ENCODE measurements around the gene UBE3C.

Gene UBE3C

DNA sequence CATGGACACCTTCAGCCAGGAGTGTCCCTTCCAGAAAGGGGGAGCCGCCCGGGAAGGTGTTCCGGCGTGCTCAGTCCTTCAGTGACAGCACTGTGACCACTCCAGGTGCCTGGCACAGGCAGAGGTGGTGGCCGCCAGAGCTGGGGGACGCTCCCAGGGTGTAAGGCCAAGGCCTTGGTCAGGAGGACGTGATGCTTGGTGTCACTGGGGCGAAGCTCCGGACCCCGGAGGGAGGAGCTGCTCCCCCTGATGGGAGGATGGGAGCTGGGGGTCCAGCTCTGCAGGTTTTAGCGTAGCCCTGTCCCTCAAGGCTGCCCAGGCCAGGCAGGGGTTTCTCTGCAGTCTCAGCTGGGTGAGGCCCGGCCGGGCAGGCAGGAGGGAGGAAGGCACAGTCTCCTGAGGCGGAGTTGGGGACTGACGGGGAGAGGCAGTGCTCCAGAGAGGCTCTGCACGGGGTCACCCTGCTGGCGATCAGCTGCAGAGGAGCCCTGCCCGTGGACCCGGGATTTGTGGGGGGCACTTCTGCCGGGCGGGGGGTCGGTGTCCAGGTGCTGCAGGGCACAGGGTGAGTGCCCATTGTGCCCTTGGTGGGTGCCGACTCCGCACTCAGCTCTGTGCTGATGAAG is 141.6 kb downstream of the UBE3C start:
- FAIRE-seq: no peak
- DNase-seq (ENCODE audit: insufficient read length, low spot score): no peak
- TF ChIP-seq POLR2A (IDR thresholded peaks at IDR 0.05; ENCODE audit: low read depth, low read length): no peak

DNA sequence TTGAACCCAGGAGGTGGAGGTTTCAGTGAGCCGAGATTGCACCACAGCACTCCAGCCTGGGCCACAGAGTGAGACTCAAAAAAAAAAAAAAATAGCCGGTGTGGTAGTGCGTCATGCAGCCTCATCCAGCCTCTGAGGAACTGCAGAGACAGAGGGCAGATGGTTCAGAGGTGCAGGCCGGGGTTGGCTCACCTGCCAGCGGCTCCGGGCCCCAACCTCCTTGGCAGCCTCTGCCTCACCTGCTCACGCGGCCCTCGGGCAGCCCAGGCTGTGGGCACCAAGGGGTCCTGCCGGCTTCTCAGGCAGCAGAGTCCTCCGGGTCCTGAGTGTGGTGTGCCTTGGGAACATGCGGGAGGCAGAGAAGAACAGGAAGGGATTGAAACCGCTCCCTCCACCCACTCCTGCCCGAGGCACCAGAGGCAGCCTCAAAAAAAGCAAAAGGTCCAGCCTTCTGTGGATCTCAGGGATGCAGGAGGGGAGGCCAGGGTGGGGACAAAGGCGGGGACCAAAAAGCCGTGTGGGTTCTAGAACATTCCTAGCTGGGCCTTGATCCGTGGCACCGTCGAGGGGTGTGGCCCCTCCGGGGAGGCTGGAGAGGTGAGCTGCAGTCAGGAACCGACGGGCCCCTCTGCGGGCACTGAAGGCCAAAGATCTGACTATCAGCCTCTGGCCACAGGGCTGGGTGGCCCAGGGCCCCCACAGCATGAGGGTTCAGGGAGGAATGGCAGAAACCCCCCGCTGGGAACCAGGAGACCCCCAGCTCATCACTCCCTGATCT is 142.7 kb downstream of the UBE3C start:
- FAIRE-seq (no peak), DNase-seq (ENCODE audit: insufficient read length, low spot score) (no peak)
- TF ChIP-seq POLR2A (IDR thresholded peaks at IDR 0.05; ENCODE audit: low read depth, low read length): no peak

DNA sequence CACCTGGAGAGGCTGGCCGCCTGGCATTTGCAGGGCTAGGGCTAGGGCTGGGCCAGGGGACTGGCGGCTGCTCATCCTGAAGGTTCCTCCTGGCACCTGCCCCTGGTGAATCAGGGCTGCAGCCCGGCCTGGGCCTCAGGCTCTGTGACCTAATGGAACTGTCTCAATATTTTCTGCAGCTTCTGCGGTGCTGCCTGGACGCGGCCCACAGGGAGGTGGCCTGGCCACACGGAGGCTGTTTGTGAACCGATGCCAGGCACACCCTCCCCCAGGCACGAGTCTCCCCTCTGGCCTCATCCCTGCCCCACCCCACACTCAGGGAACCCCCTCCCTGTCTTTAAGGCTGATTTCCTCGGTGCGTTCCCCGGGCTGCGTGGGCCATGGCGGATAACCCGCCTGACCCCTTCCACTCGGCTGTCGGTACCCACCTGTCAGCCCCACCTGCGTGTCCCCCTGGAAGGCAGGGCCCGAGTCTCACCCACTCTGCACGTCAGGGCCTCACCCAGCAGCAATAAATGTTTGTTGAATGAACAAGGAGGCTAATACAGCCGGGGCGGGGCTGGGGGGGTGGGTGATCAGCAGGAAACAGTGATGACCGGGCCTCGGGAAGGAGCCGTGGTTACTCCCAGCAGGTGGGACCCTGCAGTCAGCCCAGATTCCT is 143.5 kb downstream of the UBE3C start:
- FAIRE-seq (no peak), DNase-seq (ENCODE audit: insufficient read length, low spot score) (peak; percentile 72)
- TF ChIP-seq POLR2A (IDR thresholded peaks at IDR 0.05; ENCODE audit: low read depth, low read length): no peak

DNA sequence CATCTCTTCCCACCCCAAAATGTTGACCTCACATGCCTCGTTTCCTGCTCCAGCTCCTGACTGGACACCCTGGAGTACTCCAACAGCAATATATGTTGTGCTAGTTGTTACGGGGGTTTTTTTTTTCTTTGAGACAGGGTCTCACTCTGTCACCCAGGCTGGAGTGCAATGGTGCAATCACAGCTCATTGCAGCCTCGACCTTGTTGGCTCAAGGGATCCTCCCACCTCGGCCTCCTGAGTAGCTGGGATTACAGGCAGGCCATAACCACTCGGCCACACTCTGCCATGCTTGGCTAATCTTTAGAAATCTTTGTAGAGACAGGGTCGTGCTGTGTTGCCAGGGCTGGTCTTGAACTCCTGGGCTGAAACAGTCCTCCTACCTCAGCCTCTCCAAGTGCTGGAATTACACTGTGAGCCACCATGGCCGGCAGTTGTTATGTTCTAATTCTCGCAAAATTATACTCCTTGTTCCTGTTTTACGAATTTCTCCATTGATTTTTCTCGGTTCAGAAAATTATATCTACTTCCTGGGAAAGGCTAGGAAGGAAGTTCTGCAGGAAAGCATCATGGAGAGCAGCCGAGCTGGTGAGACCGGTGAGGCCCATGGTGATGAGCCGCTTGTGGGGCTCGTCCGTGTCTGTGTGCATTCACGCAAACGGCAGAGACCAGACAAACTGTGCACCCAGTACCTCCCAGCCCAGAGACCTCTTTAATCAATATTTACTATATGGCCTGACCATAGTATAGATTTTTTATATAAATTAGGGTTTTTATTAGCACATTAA is 145.7 kb downstream of the UBE3C start:
- DNase-seq (ENCODE audit: insufficient read length, low spot score) (no peak), FAIRE-seq (no peak)
- no peak for TF ChIP-seq POLR2A (IDR thresholded peaks at IDR 0.05; ENCODE audit: low read depth, low read length)

DNA sequence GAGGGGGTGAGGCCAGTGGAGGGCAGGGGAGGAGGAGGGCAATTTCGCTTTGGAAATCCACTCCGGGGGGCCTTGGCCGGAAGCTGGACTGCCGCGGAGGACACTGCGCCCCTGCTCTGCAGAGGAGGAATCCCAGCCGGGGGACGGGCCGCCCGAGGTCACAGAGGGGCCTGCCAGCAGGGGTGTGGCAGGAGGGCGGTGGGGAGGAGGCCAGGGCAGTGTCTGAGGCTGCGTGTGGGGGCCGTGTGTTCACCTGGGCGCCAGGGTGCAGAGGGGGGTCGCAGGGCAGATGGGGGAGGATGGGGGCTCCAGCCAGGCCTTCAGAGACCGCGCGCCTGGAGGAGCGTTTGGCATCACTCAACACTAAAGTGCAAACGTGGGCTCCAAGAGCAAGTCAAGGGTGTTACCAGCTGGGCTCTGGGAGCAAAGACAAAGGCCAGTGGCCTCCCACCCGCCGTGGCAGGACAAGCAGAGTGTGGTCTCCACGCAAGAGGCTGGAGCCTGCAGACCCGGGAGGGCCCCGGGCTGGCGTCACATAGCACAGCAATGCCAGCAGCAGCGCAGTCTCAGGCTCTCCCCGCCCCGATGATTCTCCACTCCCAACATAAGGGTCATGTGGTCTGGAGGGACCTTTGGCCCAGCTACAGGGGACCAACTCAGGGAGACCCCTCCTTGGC is 152.8 kb downstream of the UBE3C start:
- DNase-seq (ENCODE audit: insufficient read length, low spot score) (no peak), FAIRE-seq (no peak)
- TF ChIP-seq POLR2A (IDR thresholded peaks at IDR 0.05; ENCODE audit: low read depth, low read length): no peak

DNA sequence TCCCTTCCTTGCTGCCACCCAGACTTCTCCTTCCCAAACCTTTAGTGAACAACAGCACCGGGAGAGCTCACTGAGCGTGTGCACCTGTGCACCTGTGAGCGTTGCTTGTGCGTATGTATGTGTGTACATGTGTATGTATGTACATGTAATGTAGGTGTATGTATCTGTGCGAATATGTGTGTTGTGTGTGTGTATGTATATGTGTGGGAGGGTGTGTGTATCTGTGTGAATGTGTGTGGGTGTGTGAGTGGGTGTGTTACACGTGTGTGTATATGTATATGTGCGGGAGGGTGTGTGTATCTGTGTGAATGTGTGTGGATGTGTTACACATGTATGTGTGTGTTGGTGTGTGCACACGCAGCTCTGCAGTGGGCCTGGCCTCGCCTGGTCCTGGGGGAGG is 153.5 kb downstream of the UBE3C start:
- TF ChIP-seq POLR2A (IDR thresholded peaks at IDR 0.05; ENCODE audit: low read depth, low read length): no peak
- FAIRE-seq: no peak
- no peak for DNase-seq (ENCODE audit: insufficient read length, low spot score)

DNA sequence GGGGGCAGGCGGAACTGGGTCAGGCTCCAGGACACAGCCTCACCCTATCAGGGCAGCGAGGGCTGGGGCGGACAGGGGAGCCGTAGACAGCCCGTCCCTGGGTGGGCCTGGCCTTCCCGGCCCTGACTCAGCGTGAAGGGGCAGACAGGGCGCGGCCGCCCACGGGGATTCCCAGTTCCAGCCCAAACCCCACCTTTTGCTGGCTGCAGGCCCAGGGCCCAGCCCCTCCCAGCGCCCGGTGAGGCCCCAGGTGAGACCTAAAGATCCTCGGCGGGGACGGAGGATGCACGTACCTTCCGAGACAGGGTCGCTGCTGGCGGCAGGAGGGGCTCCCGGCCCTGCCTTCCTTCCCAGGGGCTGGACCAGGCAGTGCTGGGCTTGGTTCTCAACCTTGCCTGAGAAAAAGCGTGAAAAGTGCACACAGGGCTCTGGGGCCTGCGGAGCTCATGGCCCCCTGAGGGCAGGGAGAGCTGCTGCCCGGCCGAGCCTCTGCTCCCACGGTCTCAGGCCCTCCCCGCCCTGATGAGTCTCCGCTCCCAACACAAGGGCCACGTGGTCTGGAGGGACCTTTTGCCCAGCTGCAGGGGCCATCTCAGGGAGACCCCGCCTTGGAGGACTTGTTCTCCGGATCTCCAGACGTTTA is 154.2 kb downstream of the UBE3C start:
- FAIRE-seq: no peak
- no peak for DNase-seq (ENCODE audit: insufficient read length, low spot score)
- no peak for TF ChIP-seq POLR2A (IDR thresholded peaks at IDR 0.05; ENCODE audit: low read depth, low read length)

DNA sequence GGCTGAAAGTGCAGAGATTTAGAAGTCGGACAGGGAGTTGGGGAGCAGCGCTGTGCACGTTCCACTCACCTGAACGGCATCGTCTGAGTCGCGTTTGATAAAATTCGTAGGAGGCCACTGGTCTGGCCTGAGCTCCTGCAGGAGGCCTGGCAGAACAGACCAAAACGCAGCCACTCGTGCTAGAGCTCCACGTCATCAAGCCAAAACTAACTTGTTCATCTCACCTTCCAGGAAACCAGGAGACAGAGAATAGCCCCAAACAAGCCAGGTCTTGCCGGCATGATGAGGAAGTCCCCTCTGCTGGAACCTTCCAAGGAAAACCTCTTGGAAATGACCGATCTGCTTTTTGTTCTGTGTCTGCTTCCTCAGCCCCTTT is 154.7 kb downstream of the UBE3C start:
- DNase-seq (ENCODE audit: insufficient read length, low spot score): no peak

DNA sequence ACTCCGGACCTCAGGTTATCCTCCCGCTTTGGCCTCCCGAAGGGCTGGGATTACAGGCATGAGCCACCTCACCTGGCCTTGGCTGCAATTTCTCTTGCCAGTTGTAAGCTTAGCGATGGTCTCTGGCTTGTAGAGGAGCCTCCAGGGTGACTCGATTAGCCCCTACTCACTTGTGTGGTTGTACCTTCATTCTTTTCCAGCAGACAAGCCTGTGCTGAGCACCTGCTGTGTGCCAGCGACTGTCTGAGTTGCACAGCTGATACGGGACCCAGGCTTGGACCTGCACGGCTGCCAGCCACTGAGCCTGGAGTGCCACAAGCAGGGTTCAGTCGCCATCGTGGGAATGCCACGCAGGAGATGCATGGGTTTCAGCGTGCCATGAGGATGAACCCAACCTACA is 156.0 kb downstream of the UBE3C start:
- TF ChIP-seq POLR2A (IDR thresholded peaks at IDR 0.05; ENCODE audit: low read depth, low read length): no peak
- FAIRE-seq (no peak), DNase-seq (ENCODE audit: insufficient read length, low spot score) (no peak)

More for the DNA sequence above, 154.7 kb downstream of the UBE3C start:
- no peak for TF ChIP-seq POLR2A (IDR thresholded peaks at IDR 0.05; ENCODE audit: low read depth, low read length)
- FAIRE-seq: no peak

DNA sequence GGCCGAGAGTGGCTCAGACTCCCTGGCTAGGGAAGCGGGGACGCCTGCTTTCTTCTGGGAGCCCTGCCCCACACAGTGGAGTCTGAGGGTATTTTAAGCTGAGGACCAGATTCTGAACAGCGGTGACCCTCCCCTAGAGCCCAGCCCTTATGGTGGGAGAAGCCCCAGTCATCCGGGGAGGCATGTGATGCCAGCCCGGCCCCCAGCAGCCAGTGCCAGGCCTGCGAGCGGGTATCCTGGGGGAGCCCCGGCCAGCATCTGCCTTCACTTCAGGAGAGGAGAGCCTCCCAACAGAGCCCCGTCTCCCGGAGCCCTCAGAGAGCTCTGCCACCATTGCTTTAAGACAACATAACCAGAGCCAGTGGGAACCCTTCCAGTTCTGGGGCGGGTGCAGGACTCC is 156.6 kb downstream of the UBE3C start:
- TF ChIP-seq POLR2A (IDR thresholded peaks at IDR 0.05; ENCODE audit: low read depth, low read length): no peak
- DNase-seq (ENCODE audit: insufficient read length, low spot score) (no peak), FAIRE-seq (no peak)

DNA sequence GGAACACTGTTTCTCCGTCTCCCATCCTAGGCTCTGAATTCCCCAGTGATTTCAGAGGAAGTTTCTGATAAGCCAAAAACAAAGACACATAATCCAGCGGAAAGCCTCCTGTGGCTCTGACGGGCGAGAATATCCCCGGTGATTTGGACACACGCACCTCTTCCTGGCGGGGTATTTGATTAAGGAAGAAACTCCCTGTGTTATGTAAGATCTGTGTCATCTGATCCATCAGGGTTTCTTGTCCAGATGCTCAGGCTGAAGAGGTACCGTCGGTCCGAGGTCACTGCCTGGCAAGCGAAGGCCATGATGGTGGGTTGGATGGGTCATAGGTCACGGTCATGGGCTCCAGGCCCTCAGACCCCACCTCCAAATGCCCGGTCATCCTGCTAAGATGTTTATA is 158.5 kb downstream of the UBE3C start:
- no peak for TF ChIP-seq POLR2A (IDR thresholded peaks at IDR 0.05; ENCODE audit: low read depth, low read length)
- no peak for FAIRE-seq
- no peak for DNase-seq (ENCODE audit: insufficient read length, low spot score)

DNA sequence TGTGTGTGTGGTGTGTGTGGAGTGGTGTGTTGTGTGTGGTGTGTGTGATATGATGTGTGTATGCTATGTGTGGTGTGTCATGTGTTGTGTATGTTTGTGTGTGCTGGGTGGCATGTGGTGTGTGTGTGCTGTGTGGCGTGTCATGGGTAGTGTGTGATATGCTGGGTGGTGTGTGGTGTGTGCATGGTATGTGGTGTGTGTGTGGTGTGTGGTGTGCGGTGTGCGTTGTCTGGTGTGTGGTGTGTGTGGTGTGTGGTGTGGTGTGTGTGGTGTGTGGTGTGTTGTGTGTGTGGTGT is 160.5 kb downstream of the UBE3C start:
- FAIRE-seq: no peak
- DNase-seq (ENCODE audit: insufficient read length, low spot score): no peak
- no peak for TF ChIP-seq POLR2A (IDR thresholded peaks at IDR 0.05; ENCODE audit: low read depth, low read length)

DNA sequence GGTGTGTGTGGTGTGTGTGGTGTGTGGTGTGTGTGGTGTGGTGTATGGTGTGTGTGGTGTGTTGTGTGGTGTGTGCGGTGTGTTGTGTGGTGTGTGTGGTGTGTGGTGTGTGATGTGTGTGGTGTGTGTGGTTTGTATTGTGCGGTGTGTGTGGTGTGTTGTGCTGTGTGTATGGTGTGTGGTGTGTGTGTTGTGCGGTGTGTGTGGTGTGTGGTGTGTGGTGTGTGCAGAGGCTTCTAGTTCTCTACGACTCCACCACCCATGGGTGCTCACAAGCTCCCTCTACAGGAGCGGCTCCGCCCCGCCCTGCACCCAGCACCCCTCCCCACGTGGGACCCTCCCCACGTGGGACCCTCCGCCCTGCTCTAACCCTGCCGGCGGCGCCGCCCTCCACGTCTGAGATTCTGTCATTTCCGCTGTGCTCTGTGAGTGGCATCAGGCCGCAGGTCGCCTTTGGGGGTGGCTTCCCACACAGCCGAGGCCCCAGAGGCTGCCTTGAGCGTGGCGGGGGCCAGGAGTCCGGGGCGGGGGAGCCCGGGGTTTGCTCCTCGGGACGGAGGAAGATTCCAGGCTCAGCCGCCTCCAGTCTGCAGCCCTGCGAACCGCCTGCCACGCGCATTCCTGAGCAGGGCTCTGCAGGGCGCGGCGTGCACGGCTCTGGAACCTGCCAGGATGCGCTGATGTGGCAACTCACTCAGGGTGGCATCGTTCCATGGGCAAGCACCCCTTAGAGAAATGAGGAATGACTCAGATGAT is 161.1 kb downstream of the UBE3C start:
- TF ChIP-seq POLR2A (IDR thresholded peaks at IDR 0.05; ENCODE audit: low read depth, low read length): no peak; the same call in 1 of the 2 replicates
- FAIRE-seq (no peak), DNase-seq (ENCODE audit: insufficient read length, low spot score) (peak; percentile 77)
